ENCODE data around the gene CTNNA2.

- TF ChIP-seq CTCF (IDR thresholded peaks at IDR 0.05) (no peak), POLR2A (IDR thresholded peaks at IDR 0.05) (no peak), EP300 (IDR thresholded peaks at IDR 0.05) (no peak)
Measured at GRCh38 chr2:80126596-80127189, 613.8 kb downstream of the CTNNA2 start.
